LoVo (cell line): ENCODE measurements around the gene KIAA0825.

Source experiments
- DNase-seq: peaks from one replicate; pipeline ENCODE4 v3.0.0-alpha.2; 2016; ENCODE audit warnings: low spot score

The KIAA0825 gene

DNA sequence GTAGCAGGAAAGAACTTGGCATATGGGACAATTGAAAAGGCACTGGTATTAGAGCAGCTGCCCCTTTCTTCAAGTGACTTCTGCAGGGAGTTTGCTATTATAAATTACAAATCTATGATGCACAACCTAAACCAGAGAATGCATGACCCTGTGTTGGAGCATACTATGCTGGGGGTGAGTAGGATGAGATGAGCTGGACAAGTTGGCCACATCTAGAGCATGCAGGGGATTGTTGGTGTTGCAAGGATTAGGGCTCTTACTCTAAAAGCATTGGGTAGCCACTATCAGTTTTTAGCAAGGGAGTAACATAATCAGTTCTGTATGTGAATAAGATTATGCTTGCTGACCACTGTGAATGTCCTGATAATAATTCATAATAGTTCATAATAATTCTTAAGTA is 186.7 kb downstream of the KIAA0825 start:
- DNase-seq = no peak

- DNase-seq = no peak
Measured at GRCh38 chr5:94429566-94429965, 188.8 kb downstream of the KIAA0825 start.

DNA sequence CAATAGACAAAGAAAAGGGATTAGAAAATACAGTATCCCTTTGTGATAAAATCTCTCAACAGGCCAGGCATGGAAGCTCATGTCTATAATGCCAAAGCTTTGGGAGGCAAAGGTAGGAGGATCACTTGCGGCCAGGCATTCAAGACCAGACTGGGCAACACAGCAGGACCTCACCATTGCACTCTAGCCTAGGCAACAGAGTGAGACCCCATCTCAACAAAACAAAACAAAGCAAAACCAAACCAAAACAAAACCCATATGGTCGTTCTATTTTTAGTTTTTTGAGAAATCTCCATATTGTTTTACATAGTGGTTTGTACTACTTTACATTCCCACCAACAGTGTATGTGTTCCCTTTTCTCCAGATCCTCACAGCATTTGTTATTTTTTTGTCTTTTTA is 193.0 kb downstream of the KIAA0825 start:
- DNase-seq = no peak

- no peak for DNase-seq
Measured at GRCh38 chr5:94423411-94423810, 195.0 kb downstream of the KIAA0825 start.

- no peak for DNase-seq
Measured at GRCh38 chr5:94422812-94423211, 195.6 kb downstream of the KIAA0825 start.

GRCh38 chr5:94420885-94421284 is 197.5 kb downstream of the KIAA0825 start:
- DNase-seq = no peak

GRCh38 chr5:94415798-94416197 is 202.6 kb downstream of the KIAA0825 start:
- no peak for DNase-seq

GRCh38 chr5:94409440-94409839 is 209.0 kb downstream of the KIAA0825 start:
- DNase-seq = no peak

GRCh38 chr5:94407023-94407422 is 211.4 kb downstream of the KIAA0825 start:
- no peak for DNase-seq

DNA sequence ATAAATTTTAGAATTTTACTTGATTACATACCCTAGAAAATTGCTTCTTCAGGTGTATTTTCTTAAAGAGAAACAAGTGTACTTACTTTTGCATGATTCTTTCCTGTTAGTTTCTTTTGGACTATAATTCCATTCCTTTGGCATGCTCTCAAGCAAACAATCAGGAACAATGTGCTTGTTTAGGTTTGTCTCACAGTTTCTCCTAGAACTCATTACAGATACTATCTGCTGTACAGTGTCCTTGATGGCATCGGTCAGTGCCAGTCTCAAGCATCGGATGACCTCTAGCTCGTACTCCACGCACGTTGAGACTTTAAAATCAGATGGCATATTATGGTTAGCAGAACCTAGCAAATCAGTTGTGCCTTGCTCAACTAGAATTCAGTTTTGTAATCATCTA is 214.9 kb downstream of the KIAA0825 start:
- DNase-seq = no peak

DNA sequence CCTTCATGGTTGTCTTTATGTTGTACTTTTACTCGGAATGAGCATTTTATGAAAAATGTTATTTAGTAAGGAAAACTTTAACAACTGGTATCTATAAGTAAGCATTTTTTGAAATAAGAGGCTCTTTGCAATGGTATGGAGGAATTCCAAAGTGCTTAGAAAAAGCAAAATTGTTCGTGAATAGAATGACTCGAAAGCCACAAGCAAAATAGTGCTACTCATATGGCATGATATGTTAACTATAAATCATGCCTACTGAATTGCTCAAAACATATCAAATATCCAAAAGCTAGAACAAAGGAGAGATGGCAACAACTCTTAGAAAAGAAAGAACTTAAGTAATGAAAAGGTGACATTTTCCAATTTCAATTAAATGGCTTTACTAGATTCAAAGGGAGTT is 216.3 kb downstream of the KIAA0825 start:
- no peak for DNase-seq

DNA sequence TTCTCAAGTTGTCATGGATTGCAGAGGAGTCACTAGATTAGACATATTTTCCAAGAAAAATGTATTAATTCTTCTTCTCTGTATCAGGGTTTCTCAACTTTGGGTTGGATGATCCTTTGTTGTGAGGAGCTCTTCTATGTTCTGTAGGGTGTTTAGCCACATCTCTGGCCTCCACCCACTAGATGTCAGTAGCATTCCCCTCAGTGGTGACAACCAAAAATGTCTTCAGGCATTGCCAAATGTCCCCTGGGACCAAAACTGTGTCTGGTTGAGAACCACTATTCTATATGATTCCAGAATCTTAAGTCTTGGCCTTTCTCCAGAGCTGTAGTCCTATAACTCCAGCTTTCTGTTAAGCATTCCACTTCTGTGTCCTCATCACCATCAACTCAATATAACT is 220.9 kb downstream of the KIAA0825 start:
- DNase-seq = no peak

- DNase-seq = no peak
Measured at GRCh38 chr5:94396687-94397086, 221.7 kb downstream of the KIAA0825 start.

- no peak for DNase-seq
Measured at GRCh38 chr5:94395468-94395867, 222.9 kb downstream of the KIAA0825 start.

GRCh38 chr5:94391996-94392395 is 226.4 kb downstream of the KIAA0825 start:
- no peak for DNase-seq

DNA sequence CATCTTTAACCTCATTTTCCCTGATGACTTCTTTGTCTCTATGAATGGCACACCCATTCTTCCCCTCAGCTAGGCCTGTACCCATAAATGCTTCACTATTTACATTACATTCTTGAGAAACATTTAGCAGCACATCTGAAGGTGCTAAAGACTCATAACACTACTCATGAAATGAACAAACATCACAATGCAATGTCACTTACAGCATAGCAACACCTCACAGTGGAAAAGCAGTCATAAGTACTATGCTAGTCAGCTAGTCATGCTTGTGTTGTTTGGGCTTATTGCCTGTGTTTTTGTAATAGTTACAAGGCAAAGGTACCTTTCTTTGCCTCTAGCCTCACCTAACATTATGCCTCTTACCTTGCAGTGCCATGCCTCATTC is 228.9 kb downstream of the KIAA0825 start:
- no peak for DNase-seq

- DNase-seq = no peak
Measured at GRCh38 chr5:94388773-94389514, 229.5 kb downstream of the KIAA0825 start.

- no peak for DNase-seq
Measured at GRCh38 chr5:94385767-94386166, 232.6 kb downstream of the KIAA0825 start.

DNA sequence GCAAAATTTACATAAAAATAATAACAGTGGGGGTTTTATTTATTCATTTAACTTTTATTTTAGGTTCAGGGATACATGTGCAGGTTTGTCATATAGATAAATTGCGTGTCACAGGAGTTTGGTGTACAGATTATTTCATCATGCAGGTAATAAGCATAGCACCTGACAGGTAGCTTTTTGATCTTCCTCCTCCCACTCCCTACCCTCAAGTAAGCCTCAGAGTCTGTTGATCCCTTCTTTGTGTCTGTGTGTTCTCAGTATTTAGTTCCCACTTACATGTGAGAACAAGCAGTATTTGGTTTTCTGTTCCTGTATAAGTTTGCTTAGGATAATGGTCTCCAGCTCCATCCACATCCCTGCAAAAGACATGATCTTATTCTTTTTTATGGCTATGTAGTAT is 240.3 kb downstream of the KIAA0825 start:
- no peak for DNase-seq

GRCh38 chr5:94376672-94377345 is 241.6 kb downstream of the KIAA0825 start:
- no peak for DNase-seq

DNA sequence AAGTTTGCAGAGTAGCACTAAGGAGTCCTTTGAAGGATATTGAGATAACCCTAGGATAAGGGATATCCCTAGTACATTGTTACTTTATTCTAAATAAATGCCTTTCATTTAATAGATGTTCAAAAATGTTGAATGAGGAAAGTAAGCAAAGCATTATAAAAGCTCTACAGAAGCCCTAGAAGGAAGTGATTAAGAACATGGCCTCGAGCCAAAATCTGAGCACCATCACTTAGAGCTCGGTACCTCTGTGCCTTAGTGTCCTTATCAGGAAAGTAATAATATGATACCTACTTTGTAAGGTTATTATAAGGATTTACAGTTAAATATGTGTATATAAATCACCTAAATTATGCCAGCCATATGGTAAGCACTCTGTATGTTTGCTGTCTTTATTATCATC is 242.6 kb downstream of the KIAA0825 start:
- DNase-seq = no peak

GRCh38 chr5:94374336-94374735 is 244.1 kb downstream of the KIAA0825 start:
- no peak for DNase-seq

- no peak for DNase-seq
Measured at GRCh38 chr5:94367900-94368299, 250.5 kb downstream of the KIAA0825 start.

- no peak for DNase-seq
Measured at GRCh38 chr5:94366811-94367210, 251.6 kb downstream of the KIAA0825 start.
